NCI-H2196 treated with DMSO at 0.1 percent for 48 hours (cell line): Measurements from ENCODE around the gene RNU1-3.
"Not testable (repeated sequence)": the region's sequence is repeated elsewhere in the genome, so short reads cannot be mapped to it uniquely, and the experiment has no call there.

ENCODE experiments used
- DNase-seq: peaks from one replicate; lab custom pipeline; 2025; ENCODE audit not compliant: unreplicated experiment; lab: John Stamatoyannopoulos, UW

RNU1-3 gene

GRCh38 chr1:16623337-16623736, 43.4 kb downstream of the RNU1-3 start:
- peak; percentile 52 for DNase-seq

GRCh38 chr1:16621681-16622315, 45.0 kb downstream of the RNU1-3 start:
- not testable (repeated sequence) for DNase-seq

GRCh38 chr1:16621300-16621658, 45.5 kb downstream of the RNU1-3 start:
- no peak for DNase-seq

GRCh38 chr1:16619803-16620501, 46.8 kb downstream of the RNU1-3 start:
- DNase-seq, result not testable (repeated sequence)

GRCh38 chr1:16618719-16619118, 48.0 kb downstream of the RNU1-3 start:
- DNase-seq, result no peak

DNA sequence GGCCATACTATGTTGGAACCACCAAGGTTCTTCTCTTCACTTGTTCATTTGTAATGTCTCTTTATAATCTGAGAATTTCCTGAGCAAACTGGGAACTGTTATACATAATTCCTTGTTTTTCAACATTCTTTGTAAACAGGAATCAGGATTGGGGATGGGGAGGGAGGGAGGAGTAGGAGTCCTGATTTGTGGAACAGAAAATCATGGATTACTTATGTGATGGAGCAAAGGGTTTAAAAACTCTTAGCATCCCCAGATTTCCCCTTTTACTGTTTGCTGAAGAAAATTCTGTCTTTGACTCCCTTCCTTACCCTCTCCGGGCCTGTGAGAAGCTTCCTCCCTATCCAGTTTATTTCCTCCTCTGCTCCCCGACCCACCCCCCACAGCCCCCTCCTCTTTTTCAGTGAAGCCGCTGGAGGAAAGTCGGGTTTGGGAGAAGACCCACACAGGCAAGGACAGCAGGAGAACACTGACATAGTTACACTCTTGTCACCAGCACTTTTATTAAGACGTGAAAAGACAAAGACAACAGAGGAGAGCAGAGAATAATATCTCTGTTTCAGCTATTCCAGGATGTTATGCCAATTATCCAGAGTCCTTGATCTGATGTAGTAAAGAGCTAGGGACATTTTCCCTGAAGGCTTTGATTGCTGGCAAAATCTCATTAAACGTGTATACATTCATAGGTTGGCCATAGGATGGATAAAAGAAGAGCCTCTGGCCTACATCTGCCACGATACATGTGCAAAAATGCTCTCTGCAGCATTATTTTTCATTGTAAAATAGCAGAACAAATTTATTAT, 48.8 kb downstream of the RNU1-3 start:
- DNase-seq, result no peak

DNA sequence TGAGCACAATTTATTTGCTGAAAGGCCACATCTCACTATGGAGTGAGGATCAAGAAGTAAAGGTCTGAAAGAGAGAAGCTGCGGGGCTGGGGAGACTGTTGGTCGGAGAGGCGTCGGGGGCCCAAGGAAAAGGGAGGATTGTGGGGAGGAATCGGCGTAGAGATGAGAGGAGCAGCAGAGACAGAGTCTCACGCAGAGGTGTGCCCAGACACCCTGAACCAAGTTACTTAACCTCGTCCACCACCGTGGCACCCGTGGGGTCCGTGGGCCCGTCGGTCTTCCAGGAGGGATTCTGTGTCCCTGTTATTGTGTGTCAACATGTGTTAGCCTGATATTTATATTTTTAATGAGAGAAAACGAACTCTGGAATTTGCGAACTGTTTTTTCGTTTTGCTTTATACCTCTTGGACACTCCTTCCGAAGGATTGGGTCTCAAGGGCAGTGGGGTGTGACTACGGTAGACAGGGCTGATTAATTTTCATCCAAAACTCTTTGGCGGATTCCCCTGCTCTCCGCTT, 49.6 kb downstream of the RNU1-3 start:
- no peak for DNase-seq
